RPMI8226 (cell line): ENCODE results near the gene DACT1.
"Not testable (repeated sequence)": the region's sequence is repeated elsewhere in the genome, so short reads cannot be mapped to it uniquely, and the experiment has no call there.

Experiments
- DNase-seq: peaks from one replicate; pipeline ENCODE4 v3.0.0-alpha.2; 2015

Gene DACT1

GRCh38 chr14:58637391-58638230 lies at the start of gene DACT1:
Gene DACT1, plus strand, starts transcription at chr14:58637962. Its CDS starts 241 bp downstream, at chr14:58638203.
- DNase-seq: no peak

GRCh38 chr14:58588321-58588720 lies 49.4 kb upstream of the DACT1 start:
- not testable (repeated sequence) for DNase-seq

- DNase-seq: no peak
Observed at GRCh38 chr14:58593977-58594376, 43.8 kb upstream of the DACT1 start.

- DNase-seq: no peak
Observed at GRCh38 chr14:58597041-58597440, 40.7 kb upstream of the DACT1 start.

GRCh38 chr14:58598028-58598803 lies 39.5 kb upstream of the DACT1 start:
- DNase-seq: no peak

GRCh38 chr14:58598804-58599525 lies 38.8 kb upstream of the DACT1 start:
- no peak for DNase-seq

GRCh38 chr14:58599707-58600106 lies 38.1 kb upstream of the DACT1 start:
- no peak for DNase-seq

- DNase-seq: no peak
Observed at GRCh38 chr14:58605465-58605864, 32.3 kb upstream of the DACT1 start.

GRCh38 chr14:58607131-58607951 lies 30.4 kb upstream of the DACT1 start:
- no peak for DNase-seq

GRCh38 chr14:58607952-58608317 lies 29.8 kb upstream of the DACT1 start:
- no peak for DNase-seq

- no peak for DNase-seq
Observed at GRCh38 chr14:58617619-58618018, 20.1 kb upstream of the DACT1 start.

- no peak for DNase-seq
Observed at GRCh38 chr14:58620011-58620410, 17.8 kb upstream of the DACT1 start.

GRCh38 chr14:58625438-58625837 lies 12.3 kb upstream of the DACT1 start:
- no peak for DNase-seq

GRCh38 chr14:58626431-58626831 lies 11.3 kb upstream of the DACT1 start:
- no peak for DNase-seq

GRCh38 chr14:58628406-58628805 lies 9.4 kb upstream of the DACT1 start:
- DNase-seq: no peak

GRCh38 chr14:58629281-58629680 lies 8.5 kb upstream of the DACT1 start:
- DNase-seq: no peak

- DNase-seq: no peak
Observed at GRCh38 chr14:58631732-58632131, 6.0 kb upstream of the DACT1 start.

- no peak for DNase-seq
Observed at GRCh38 chr14:58633831-58634230, 3.9 kb upstream of the DACT1 start.

- no peak for DNase-seq
Observed at GRCh38 chr14:58634406-58635090, 3.2 kb upstream of the DACT1 start.

- DNase-seq: no peak
Observed at GRCh38 chr14:58635091-58635830, 2.5 kb upstream of the DACT1 start.

- no peak for DNase-seq
Observed at GRCh38 chr14:58636129-58636528, 1.6 kb upstream of the DACT1 start.
